Activated CD8-positive, alpha-beta memory T cell treated with anti-CD3 and anti-CD28 coated beads for 1 hour (primary cell): Measurements from ENCODE around the gene CRYL1.

Experiments used
- DNase-seq, 2 donors: peaks; one replicate each; pipeline ENCODE4 v3.0.0-alpha.2; 2020; ENCODE audit warnings: low read depth in 1 of 2; ENCODE audit errors: extremely low read depth in 1 of 2

Gene CRYL1

GRCh38 chr13:20387441-20387971 is 138.2 kb downstream of the CRYL1 start:
- DNase-seq, result no peak

- no peak for DNase-seq
Observed at GRCh38 chr13:20387006-20387405, 138.7 kb downstream of the CRYL1 start.

DNA sequence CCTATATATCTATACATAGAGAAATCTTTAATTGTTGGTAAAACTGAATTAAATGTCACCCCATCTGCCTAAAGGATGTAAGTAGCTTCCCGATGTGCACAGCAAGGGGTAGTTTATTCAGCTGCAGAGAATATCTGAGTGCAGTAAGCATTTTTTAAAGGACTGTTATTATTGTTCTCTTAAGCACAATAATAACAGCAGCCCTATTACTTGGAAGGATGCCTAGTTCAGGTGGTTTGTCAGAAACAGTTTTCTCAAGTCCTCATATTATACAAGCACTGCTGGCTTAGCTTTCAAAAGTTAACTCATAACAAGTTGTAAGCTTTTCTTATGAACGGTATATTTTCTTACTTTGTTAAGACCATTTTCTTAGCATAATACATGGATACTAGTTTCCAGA is 142.6 kb downstream of the CRYL1 start:
- no peak for DNase-seq

DNA sequence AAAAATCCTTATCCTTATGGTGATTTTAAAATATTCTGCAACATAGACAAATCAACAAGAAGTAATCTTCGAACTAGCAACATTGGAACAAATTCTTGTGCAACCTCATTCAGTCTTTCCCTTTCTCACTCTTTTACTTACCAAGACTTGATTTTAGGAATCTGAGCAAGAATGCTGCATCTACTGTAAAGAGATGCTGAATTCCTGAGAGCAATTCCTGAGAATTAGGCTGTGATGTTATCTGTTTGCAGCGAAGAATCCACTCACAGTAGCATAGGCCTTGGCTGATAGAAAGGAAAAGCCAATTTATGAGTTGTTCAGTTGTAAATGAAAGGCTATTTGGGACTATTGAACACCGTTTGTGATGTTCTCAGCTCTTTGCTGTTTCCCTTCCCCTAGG is 144.3 kb downstream of the CRYL1 start:
- no peak for DNase-seq

DNA sequence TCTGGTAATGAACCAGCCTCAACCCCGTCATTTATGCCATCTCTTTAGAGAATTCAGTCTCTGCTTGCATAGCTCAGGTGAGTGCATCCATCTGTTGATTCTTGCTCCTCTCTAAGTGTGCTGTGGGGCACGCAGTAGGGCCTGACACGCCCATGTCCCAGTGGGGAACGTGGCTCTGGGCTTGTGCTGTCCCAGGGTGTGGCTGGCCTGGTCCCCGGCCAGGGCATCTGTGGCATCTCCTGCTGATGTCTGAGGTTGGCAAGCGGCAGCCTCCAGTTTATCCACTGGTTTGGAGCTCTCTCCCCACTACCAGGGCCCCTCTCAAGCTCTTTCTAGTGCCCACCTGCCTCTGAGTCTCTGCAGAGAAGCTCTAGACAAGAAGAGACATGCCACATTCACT is 146.9 kb downstream of the CRYL1 start:
- no peak for DNase-seq

- DNase-seq, result no peak
Observed at GRCh38 chr13:20377720-20378119, 147.9 kb downstream of the CRYL1 start.

DNA sequence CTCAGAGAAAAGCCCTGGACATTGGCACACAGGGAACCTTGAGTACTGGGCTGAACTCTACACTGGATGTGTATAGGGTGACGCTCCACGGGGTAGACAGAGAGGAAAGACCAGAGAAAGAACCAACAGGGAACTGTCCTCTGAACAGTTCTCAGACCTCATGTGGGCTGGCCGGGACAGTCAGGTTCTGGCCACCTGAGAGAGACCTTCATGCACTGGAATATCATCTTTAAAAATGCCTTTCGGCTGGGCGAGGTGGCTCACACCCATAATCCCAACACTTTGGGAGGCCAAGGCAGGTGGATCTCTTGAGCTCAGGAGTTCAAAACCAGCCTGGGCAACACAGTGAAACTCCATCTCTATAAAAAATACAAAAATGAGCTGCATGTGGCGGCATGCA is 149.8 kb downstream of the CRYL1 start:
- no peak for DNase-seq

GRCh38 chr13:20373861-20374260 is 151.8 kb downstream of the CRYL1 start:
- DNase-seq, result no peak

DNA sequence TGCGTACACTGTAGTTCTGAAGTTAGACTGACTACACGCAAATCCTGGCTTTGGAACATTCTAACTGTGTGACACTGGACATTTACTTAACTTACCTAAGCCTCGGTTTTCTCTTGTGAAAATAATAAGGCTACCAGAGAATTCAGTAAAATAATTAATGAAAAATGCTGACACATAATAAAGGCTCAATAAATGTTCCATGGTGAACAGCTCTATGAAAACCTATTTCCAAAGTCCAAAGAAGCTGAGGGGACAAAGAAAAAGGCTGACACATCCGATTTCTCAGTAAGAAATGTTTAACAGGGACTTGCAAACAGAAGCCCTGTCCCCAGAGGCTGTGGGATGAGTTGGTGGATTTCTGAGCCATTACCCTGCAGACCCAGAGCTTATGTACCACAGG is 153.8 kb downstream of the CRYL1 start:
- no peak for DNase-seq

GRCh38 chr13:20370815-20371421 is 154.7 kb downstream of the CRYL1 start:
- no peak for DNase-seq

DNA sequence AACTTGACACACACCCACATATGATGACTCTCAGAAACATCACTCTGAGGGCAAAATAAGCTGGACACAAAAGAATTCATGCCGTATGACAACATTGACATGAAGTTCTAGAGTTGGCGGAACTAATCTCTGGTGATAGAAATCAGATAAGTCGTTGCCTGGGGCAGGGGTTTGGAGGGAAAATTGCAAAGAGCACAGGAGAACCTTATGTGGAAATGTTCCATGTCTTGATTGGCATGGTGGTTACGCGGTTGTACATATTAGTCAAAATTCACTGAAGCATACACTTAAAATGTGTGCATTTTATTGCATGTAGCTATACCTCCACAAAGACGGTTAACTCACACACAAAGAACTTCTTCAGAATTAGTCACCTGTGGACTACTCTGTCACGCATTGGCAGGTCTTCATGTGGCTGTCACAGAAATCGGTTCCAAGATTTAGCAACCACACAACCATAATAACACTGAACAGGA is 155.7 kb downstream of the CRYL1 start:
- DNase-seq, result no peak

DNA sequence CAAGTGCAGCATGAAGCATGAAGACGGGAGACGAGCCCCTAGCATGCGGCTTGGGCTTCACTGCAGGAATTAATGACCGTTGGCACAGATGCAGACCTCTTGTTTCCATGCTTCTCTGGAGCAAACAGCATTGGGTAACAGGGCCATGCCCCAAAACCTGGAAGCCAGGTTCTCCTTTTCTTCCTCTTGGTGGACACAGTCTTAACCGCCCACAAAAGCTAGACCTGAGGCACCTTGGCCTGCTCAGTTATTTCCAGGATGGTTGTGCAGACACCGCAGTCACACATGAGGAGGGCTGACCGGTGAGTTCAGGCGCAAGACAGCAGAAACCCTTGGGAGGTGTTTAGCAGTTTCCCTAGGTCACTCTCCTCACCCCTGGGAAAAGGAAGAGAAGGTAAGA is 159.6 kb downstream of the CRYL1 start:
- DNase-seq, result no peak

DNA sequence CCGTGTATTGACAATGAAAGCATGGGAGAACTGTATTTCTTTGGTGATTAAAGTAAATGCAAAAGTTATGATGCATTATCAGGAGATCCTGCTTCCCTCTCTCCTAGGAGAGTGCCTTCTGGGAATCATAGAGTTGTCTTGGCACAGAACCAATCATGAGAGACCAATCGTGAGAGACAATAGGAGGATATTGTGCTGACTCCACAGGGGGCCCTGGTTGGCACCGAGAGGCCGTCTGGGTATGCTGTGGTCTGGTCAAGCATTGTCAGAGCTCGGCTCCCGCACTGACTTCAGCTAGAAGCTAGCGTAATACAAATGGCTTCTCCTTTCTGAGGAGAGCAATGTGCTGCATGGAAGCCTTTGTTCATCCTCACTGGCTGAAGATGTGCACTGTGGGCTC is 162.1 kb downstream of the CRYL1 start:
- no peak for DNase-seq

GRCh38 chr13:20363172-20363571 is 162.5 kb downstream of the CRYL1 start:
- no peak for DNase-seq

GRCh38 chr13:20362484-20363041 is 163.1 kb downstream of the CRYL1 start:
- DNase-seq, result no peak

DNA sequence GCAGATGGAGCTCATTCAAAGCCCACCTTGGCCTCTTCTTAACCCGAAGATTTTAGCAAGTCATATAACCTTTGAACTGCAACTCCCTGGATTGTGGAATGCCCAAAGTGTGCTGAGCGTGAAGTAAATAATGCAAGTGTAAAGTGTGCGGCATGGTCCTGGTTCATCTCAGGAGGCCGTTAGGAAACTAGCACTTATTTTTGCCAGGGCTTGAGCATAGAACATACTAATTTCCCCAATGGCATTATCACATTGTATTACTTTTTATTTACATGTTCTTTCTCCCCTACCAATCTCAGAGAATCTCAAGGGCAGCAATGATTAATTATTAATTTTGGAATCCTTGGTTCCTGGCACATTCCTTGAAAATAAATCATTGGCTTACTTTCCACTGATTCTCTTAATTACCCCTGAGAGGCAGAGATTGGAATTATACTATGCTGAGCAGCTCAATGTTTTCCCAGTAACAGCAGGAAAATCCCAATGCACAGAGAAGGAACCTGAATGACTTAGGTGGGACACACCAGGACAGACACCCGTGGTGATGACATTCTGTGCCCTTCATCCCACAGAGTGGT is 164.7 kb downstream of the CRYL1 start:
- DNase-seq, result no peak

- no peak for DNase-seq
Observed at GRCh38 chr13:20360041-20360491, 165.6 kb downstream of the CRYL1 start.

DNA sequence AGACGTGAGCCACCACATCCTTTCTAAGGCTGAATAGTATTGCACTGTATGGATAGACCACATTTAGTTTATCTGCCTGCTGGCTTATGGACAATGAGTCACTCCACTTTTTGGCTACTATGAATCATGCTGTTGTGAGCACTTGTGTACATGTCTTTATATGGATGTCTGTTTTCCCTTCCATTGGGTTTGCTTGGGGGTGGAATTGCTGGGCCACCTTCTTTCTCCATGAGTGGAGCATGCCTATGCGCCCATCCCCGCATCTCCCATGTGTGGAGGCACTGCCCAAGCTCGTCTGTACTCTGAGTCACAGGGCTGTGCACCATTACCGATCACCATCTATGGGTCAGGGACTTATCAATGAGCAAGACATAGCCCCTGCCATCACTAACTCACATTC is 166.3 kb downstream of the CRYL1 start:
- DNase-seq, result no peak

DNA sequence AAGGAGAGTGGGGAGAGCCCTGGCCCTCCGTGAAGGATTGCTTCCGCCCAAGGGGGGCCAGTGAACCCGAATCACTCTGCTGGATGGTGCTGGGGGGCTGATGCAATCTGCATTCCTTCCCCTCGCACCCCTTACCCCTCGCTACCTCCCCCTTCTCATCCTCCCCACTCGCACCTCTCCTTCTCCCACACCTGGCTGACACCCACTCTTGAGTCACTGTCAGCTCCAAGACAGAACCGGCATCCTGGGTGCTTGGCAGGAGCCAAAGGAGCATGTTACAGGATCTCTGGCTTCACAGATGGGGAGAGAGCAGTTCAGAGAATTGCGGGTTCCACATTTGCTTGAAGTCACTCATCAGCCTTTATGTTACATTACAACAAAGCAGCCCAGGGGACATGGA is 167.6 kb downstream of the CRYL1 start:
- DNase-seq, result no peak

DNA sequence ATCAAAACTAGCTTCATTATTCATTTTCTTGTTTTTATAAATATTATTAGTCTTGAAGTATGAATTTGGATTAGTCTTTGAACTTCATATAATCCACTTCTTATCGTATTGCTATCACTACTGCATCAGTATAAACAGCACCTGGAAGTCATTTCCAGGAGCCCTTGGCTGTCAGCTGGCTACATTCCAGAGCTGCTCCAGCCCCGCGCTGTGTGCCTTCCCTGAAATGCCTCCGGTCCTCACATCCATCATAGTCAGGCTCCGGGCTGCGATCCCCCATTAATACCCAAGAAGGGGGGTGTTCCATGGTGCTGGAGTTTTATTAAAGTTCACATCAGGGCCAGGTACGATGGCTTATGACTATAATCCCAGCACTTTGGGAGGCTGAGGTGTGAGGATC is 169.2 kb downstream of the CRYL1 start:
- no peak for DNase-seq

DNA sequence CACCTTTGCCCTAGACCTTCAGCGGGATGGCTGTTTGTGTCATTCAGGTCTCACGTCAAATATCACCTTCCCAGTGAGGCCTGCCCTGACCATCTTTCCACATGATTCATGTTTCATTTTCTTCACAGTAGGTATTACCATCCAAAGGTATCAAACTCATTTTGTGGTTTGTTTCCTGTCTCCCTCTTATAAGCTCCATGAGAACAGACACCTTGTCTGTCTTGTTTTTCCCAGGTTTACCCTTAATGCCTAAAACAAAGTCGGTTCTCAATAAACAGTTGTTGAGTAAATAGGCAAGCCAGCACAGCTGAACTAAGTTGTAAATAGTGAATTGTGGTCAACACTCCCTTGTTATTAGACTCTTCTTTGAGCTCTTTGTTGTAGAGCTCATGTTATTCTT is 170.9 kb downstream of the CRYL1 start:
- DNase-seq, result no peak

DNA sequence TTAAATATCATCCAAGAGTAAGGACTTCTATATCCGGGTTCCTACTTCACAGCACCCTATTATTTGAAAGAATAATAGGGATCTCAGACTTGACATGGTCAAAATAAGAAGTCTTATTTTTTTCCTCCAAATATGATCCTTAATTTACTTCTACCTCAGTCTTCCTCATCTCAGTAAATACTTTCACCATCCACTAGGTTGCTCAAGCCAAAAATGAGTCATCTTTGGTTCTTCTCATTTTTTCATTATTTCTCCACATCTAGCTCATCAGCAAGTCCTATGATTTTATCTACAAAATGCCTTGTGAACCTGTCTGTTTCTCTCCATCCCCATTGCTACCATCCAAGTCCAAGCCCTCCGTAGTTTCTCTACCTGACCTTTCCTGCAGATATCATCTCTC is 171.7 kb downstream of the CRYL1 start:
- no peak for DNase-seq
